ENCODE measurements around the gene OPTN. TPM values are rescaled to one million over a fixed set of nuclear protein-coding genes. Genes with fewer than 3 reads are reported as not detected.
"Not testable (repeated sequence)": the region's sequence is repeated elsewhere in the genome, so short reads cannot be mapped to it uniquely, and the experiment has no call there.

The OPTN gene
- polyA plus RNA-seq, 3 donors: 1.4 to 3.7 (median 2.6) TPM

GRCh38 chr10:13092291-13093102 is 7.5 kb upstream of the OPTN start:
- Histone ChIP-seq H3K36me3 (replicated peaks in 1 of 2; ENCODE audit: control insufficient read depth in 1 of 2, insufficient read depth in 2 of 2, low read length in 2 of 2) (no peaks in the 10 kb centered on the region), H3K27ac (ENCODE audit: low read depth in 1 of 2, low read length in 2 of 2) (no peak overlapping the region), H3K4me3 (replicated peaks in 1 of 3; ENCODE audit: low read depth in 2 of 3, low read length in 3 of 3) (no peak overlapping the region), H2AFZ (ENCODE audit: insufficient read depth, low read depth, low read length, poor library complexity, severe bottlenecking) (no peak overlapping the region), H3K79me2 (ENCODE audit: insufficient read depth, low read length) (no peaks in the 10 kb centered on the region), H3K4me2 (replicated peaks; ENCODE audit: extremely low read depth, low read length, poor library complexity, severe bottlenecking) (no peak overlapping the region), H3K9me3 (replicated peaks in 1 of 2; ENCODE audit: control insufficient read depth in 1 of 2, insufficient read depth in 1 of 2, low read length in 2 of 2) (peaks cover 0 to 7% of the 10 kb centered on the region in 2 donors), H3K9ac (ENCODE audit: insufficient read depth, low read length, poor library complexity, severe bottlenecking) (no peak overlapping the region), H4K20me1 (ENCODE audit: insufficient read depth, low read length) (no peaks in the 10 kb centered on the region), H3K4me1 (ENCODE audit: control insufficient read depth in 1 of 2, insufficient read depth in 2 of 2, low read length in 2 of 2) (no peaks in the 10 kb centered on the region), H3K27me3 (ENCODE audit: control insufficient read depth in 2 of 2, insufficient read depth in 2 of 2, low read length in 2 of 2) (no peaks in the 10 kb centered on the region)
- intact Hi-C loops (cut with micrococcal nuclease): no loop called here
- Mint-ChIP-seq H3K4me1 (no peaks in the 10 kb centered on the region), H3K9me3 (peaks cover 4 to 24% (median 5%) of the 10 kb centered on the region in 7 donors), H3K27me3 (ENCODE audit: low read depth in 3 of 3) (peaks cover 4 to 6% (median 5%) of the 10 kb centered on the region in 3 donors), H3K4me3 (no peak overlapping the region), H3K27ac (no peak overlapping the region), H3K36me3 (no peaks in the 10 kb centered on the region)
- TF ChIP-seq, protein P1, sequence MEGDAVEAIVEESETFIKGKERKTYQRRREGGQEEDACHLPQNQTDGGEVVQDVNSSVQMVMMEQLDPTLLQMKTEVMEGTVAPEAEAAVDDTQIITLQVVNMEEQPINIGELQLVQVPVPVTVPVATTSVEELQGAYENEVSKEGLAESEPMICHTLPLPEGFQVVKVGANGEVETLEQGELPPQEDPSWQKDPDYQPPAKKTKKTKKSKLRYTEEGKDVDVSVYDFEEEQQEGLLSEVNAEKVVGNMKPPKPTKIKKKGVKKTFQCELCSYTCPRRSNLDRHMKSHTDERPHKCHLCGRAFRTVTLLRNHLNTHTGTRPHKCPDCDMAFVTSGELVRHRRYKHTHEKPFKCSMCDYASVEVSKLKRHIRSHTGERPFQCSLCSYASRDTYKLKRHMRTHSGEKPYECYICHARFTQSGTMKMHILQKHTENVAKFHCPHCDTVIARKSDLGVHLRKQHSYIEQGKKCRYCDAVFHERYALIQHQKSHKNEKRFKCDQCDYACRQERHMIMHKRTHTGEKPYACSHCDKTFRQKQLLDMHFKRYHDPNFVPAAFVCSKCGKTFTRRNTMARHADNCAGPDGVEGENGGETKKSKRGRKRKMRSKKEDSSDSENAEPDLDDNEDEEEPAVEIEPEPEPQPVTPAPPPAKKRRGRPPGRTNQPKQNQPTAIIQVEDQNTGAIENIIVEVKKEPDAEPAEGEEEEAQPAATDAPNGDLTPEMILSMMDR (IDR thresholded peaks at IDR 0.05): no peak
- no peak for DNase-seq
- 88% methylated on average over 1 of the region's 7 CpGs for WGBS (ENCODE audit: insufficient coverage)

DNA sequence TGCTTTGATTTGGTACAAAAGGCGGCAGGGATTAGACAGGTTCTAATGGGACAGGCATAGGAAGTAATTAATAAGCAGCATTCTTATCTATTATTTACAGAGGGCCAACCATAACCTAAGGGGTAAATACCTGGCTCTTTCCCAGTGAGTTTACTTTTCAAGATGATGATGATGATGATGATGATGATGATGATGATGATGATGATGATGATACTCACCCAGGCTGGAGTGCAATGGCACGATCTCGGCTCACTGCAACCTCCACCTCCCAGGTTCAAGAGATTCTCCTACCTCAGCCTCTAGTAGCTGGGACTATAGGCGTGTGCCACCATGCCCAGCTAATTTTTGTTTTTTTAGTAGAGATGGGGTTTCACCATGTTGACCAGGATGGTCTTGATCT is 5.9 kb upstream of the OPTN start:
- H3K4me2 ChIP-seq (replicated peaks; ENCODE audit: extremely low read depth, low read length, poor library complexity, severe bottlenecking); H3K4me3 ChIP-seq (replicated peaks in 1 of 3; ENCODE audit: low read depth in 2 of 3, low read length in 3 of 3); H3K79me2 ChIP-seq (ENCODE audit: insufficient read depth, low read length); H3K4me3 Mint-ChIP-seq; H3K27ac Mint-ChIP-seq; intact Hi-C loops (cut with micrococcal nuclease); H3K9ac ChIP-seq (ENCODE audit: insufficient read depth, low read length, poor library complexity, severe bottlenecking); H3K9me3 ChIP-seq (replicated peaks in 1 of 2; ENCODE audit: control insufficient read depth in 1 of 2, insufficient read depth in 1 of 2, low read length in 2 of 2); H3K27me3 ChIP-seq (ENCODE audit: control insufficient read depth in 2 of 2, insufficient read depth in 2 of 2, low read length in 2 of 2); H3K4me1 Mint-ChIP-seq; H3K4me1 ChIP-seq (ENCODE audit: control insufficient read depth in 1 of 2, insufficient read depth in 2 of 2, low read length in 2 of 2); H3K36me3 ChIP-seq (replicated peaks in 1 of 2; ENCODE audit: control insufficient read depth in 1 of 2, insufficient read depth in 2 of 2, low read length in 2 of 2); H2AFZ ChIP-seq (ENCODE audit: insufficient read depth, low read depth, low read length, poor library complexity, severe bottlenecking); H3K36me3 Mint-ChIP-seq; H3K27ac ChIP-seq (ENCODE audit: low read depth in 1 of 2, low read length in 2 of 2); H4K20me1 ChIP-seq (ENCODE audit: insufficient read depth, low read length); DNase-seq: not testable (repeated sequence)
- Mint-ChIP-seq H3K9me3 (peaks cover 2 to 19% (median 4%) of the 10 kb centered on the region in 7 donors), H3K27me3 (ENCODE audit: low read depth in 3 of 3) (peaks cover 6 to 15% (median 7%) of the 10 kb centered on the region in 3 donors)
- WGBS (ENCODE audit: insufficient coverage): 100% methylated on average over 1 of the region's 4 CpGs
